ENCODE measurements around the gene PRKCH. TPM values are rescaled to one million over a fixed set of nuclear protein-coding genes. Genes with fewer than 3 reads are reported as not detected.

Gene PRKCH
- total RNA-seq, 1 experiment from 2014 or later = 10.3 TPM

- no peak for TF ChIP-seq CTCF (IDR thresholded peaks at IDR 0.05)
- no peak for TF ChIP-seq ZNF219 (CRISPR knock-in tag; IDR thresholded peaks at IDR 0.05; ENCODE audit: borderline replicate concordance)
- TF ChIP-seq SP1 (CRISPR knock-in tag; conservative IDR thresholded peaks at IDR 0.05) = no peak
- no peak for TF ChIP-seq CBFB (CRISPR knock-in tag; IDR thresholded peaks at IDR 0.05; ENCODE audit: low read depth)
Observed at GRCh38 chr14:61545726-61546455, 224.5 kb downstream of the PRKCH start (continued).

GRCh38 chr14:61547186-61548069, 226.0 kb downstream of the PRKCH start:
- Mint-ChIP-seq H3K27me3 (ENCODE audit: low read depth) (no peaks in the 10 kb centered on the region), H3K36me3 (no peaks in the 10 kb centered on the region), H3K4me1 (peaks cover 12% of the 10 kb centered on the region), H3K4me3 (no peak overlapping the region), H3K27ac (no peak overlapping the region), H3K9me3 (no peaks in the 10 kb centered on the region)
- TF ChIP-seq ZBTB21 (CRISPR knock-in tag; IDR thresholded peaks at IDR 0.05; ENCODE audit: borderline replicate concordance) (no peak), RORB (CRISPR knock-in tag; IDR thresholded peaks at IDR 0.05) (no peak), AR (CRISPR knock-in tag; IDR thresholded peaks at IDR 0.05) (no peak), IRF1 (CRISPR knock-in tag; IDR thresholded peaks at IDR 0.05) (no peak), STAT6 (CRISPR knock-in tag; conservative IDR thresholded peaks at IDR 0.05; ENCODE audit: low read depth) (no peak), CREM (CRISPR knock-in tag; IDR thresholded peaks at IDR 0.05) (no peak), ATF1 (CRISPR knock-in tag; IDR thresholded peaks at IDR 0.05) (no peak), MAX (CRISPR knock-in tag; IDR thresholded peaks at IDR 0.05) (no peak), HMGA2 (CRISPR knock-in tag; IDR thresholded peaks at IDR 0.05) (no peak), E2F4 (CRISPR knock-in tag; IDR thresholded peaks at IDR 0.05; ENCODE audit: borderline replicate concordance, low read depth) (no peak)
- ATAC-seq (no peak), DNase-seq (ENCODE audit: low spot score) (no peak)
- CTCF ChIA-PET = interaction anchor here (0.6 to 1.7 kb wide), 2 partner anchors 61 to 216 kb away, joined by 3 to 6 read pairs; no protein-coding TSS in a partner anchor
- POLR2A ChIA-PET = interaction anchor here (0.7 kb wide), 1 partner anchor 101 kb away, joined by 4 read pairs; no protein-coding TSS in a partner anchor

All from WTC11 (cell line).